ENCODE measurements around the gene FAM156B.
"Not testable (repeated sequence)": the region's sequence is repeated elsewhere in the genome, so short reads cannot be mapped to it uniquely, and the experiment has no call there.

- TF ChIP-seq CTCF, EZH2 (IDR thresholded peaks at IDR 0.05): not testable (repeated sequence)
Observed at GRCh38 chrX:52947501-52947900, 50.4 kb downstream of the FAM156B start.

All from neural progenitor cell (in vitro differentiated cells).